PC-9 (cell line): ENCODE data around the gene GSTM1. TPM values are rescaled to one million over a fixed set of nuclear protein-coding genes. Genes with fewer than 3 reads are reported as not detected.

ENCODE experiments used
- BruUV-seq: library from RNA; stranded (reverse); fragments of 400-500 nt; replicated peaks from 2 replicates; lab custom pipeline; 2021; lab: Mats Ljungman, UMichigan
- CTCF ChIA-PET: fragments of 300-600 bp; sonication (Branson Sonifier 250); formaldehyde crosslinking; loops from one replicate; lab custom pipeline; 2022; ENCODE audit warnings: antibody characterized with exemption; lab: Charles Lee
- POLR2A ChIA-PET: fragments of 300-600 bp; sonication (Branson Sonifier 250); formaldehyde crosslinking; loops from one replicate; lab custom pipeline; 2022; ENCODE audit warnings: antibody characterized with exemption; ENCODE audit not compliant: unreplicated experiment; lab: Charles Lee
- DNase-seq, 2 experiments: peaks; one replicate each; pipeline versions ENCODE4 v3.0.0 to v3.0.0-alpha.2; 2015 to 2022; ENCODE audit warnings: mixed read lengths in 1 of 2
- H2AFZ ChIP-seq: fragments of 200-600 bp; sonication (generic); 2 replicates; pipeline ENCODE4 v1.8.1; 2017; ENCODE audit warnings: antibody characterized with exemption
- H3F3A ChIP-seq: fragments of 200-600 bp; sonication (generic); 2 replicates; pipeline ENCODE4 v1.8.1; 2017; ENCODE audit warnings: antibody characterized with exemption, mild to moderate bottlenecking, low read depth; ENCODE audit not compliant: insufficient read depth
- H3K27ac ChIP-seq: fragments of 200-600 bp; sonication (generic); 2 replicates; pipeline ENCODE4 v1.6.1; 2016; ENCODE audit warnings: mixed run types
- H3K27me3 ChIP-seq: fragments of 200-600 bp; sonication (generic); 2 replicates; pipeline ENCODE4 v1.6.1; 2016; ENCODE audit warnings: low read depth, mixed run types; ENCODE audit not compliant: insufficient read depth
- H3K36me3 ChIP-seq: fragments of 200-600 bp; sonication (generic); 2 replicates; pipeline ENCODE4 v1.6.1; 2016; ENCODE audit warnings: low read depth, mixed run types
- H3K4me1 ChIP-seq: fragments of 200-600 bp; sonication (generic); replicated peaks from 2 replicates; pipeline ENCODE4 v1.6.1; 2016; ENCODE audit warnings: mixed run types; ENCODE audit not compliant: insufficient read depth
- H3K4me2 ChIP-seq: fragments of 200-600 bp; sonication (generic); 2 replicates; pipeline ENCODE4 v1.6.1; 2017; ENCODE audit warnings: mixed run types
- H3K4me3 ChIP-seq: fragments of 200-600 bp; sonication (generic); 2 replicates; pipeline ENCODE4 v1.6.1; 2016; ENCODE audit warnings: mixed run types
- H3K79me2 ChIP-seq: fragments of 200-600 bp; sonication (generic); 2 replicates; pipeline ENCODE4 v1.6.1; 2017; ENCODE audit warnings: low read depth, mixed run types
- H3K9me2 ChIP-seq: fragments of 200-600 bp; sonication (generic); 2 replicates; pipeline ENCODE4 v1.8.1; 2017; ENCODE audit warnings: mild to moderate bottlenecking; ENCODE audit not compliant: insufficient read depth
- H3K9me3 ChIP-seq: fragments of 200-600 bp; sonication (generic); 2 replicates; pipeline ENCODE4 v1.8.1; 2016; ENCODE audit warnings: low read depth; ENCODE audit not compliant: insufficient read depth
- H4K20me1 ChIP-seq: fragments of 200-600 bp; sonication (generic); 2 replicates; pipeline ENCODE4 v1.8.1; 2017; ENCODE audit not compliant: insufficient read depth
- EZH2 ChIP-seq: fragments of 200-600 bp; sonication (generic); IDR thresholded peaks from 2 replicates; pipeline ENCODE4 v1.8.0; 2017; ENCODE audit warnings: antibody characterized with exemption, low read depth
- intact Hi-C: fragments of 100-400 bp; cut with micrococcal nuclease; formaldehyde crosslinking; loops from one replicate; pipeline ENCODE4 v1.10.0; 2022; ENCODE audit not compliant: unreplicated experiment
- total RNA-seq: library from RNA; stranded (reverse); gene quantifications from 2 replicates; pipeline ENCODE4 v1.2.3, GENCODE V29; 2021
- TF ChIP-seq, protein P1 (sequence below): fragments of 200-600 bp; sonication (generic); conservative IDR thresholded peaks from 2 replicates; pipeline ENCODE4 v1.6.1; 2017; ENCODE audit warnings: mixed run types, antibody characterized with exemption, mild to moderate bottlenecking, moderate library complexity

Gene GSTM1
- total RNA-seq, 1 experiment from 2014 or later: not detected

DNA sequence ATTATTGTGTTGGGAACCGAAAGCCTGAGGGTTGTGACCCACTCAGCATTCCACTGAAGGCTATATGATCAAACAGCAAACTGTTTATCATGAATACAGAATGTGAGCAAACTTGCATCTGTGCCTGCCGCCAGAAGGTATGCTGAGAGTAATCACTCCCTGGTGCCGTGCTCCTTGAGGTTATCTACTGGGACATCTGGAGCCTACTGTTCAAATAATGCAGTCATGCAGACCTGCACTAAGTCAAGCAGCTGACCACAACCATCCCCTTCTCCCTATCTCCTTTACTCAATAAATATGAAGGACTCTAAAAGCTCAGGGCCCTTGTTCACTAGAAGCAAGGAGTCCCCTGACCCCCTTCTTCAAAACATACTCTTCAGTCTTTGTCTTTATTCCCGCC is 37.9 kb downstream of the GSTM1 start:
- no peak overlapping the region; the same call in 1 of the 2 replicates for H2AFZ ChIP-seq
- H3K4me3 ChIP-seq: no peak overlapping the region
- no peak overlapping the region for H3K27ac ChIP-seq
- H3K4me2 ChIP-seq: 0 out of 2 replicates have a peak overlapping the region, but pooled peaks have one; percentile 0
- no peaks in the 10 kb centered on the region for H3K27me3 ChIP-seq
- H3K9me3 ChIP-seq: peaks cover 10% of the 10 kb centered on the region; the same call in 1 of the 2 replicates
- intact Hi-C loops: no loop called here
- peaks cover 4% of the 10 kb centered on the region; the same call in 1 of the 2 replicates for H3F3A ChIP-seq
- ChIA-PET CTCF (no interaction called here), POLR2A (no interaction called here)
- TF ChIP-seq EZH2: no peak
- TF ChIP-seq, protein P1, sequence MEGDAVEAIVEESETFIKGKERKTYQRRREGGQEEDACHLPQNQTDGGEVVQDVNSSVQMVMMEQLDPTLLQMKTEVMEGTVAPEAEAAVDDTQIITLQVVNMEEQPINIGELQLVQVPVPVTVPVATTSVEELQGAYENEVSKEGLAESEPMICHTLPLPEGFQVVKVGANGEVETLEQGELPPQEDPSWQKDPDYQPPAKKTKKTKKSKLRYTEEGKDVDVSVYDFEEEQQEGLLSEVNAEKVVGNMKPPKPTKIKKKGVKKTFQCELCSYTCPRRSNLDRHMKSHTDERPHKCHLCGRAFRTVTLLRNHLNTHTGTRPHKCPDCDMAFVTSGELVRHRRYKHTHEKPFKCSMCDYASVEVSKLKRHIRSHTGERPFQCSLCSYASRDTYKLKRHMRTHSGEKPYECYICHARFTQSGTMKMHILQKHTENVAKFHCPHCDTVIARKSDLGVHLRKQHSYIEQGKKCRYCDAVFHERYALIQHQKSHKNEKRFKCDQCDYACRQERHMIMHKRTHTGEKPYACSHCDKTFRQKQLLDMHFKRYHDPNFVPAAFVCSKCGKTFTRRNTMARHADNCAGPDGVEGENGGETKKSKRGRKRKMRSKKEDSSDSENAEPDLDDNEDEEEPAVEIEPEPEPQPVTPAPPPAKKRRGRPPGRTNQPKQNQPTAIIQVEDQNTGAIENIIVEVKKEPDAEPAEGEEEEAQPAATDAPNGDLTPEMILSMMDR: no peak
- no peak for DNase-seq
- no peaks in the 10 kb centered on the region for H3K79me2 ChIP-seq
- no TSS peak for BruUV-seq
- H3K9me2 ChIP-seq: no peaks in the 10 kb centered on the region
- H3K36me3 ChIP-seq: no peaks in the 10 kb centered on the region
- H4K20me1 ChIP-seq: no peaks in the 10 kb centered on the region
- peaks cover 12% of the 10 kb centered on the region for H3K4me1 ChIP-seq

DNA sequence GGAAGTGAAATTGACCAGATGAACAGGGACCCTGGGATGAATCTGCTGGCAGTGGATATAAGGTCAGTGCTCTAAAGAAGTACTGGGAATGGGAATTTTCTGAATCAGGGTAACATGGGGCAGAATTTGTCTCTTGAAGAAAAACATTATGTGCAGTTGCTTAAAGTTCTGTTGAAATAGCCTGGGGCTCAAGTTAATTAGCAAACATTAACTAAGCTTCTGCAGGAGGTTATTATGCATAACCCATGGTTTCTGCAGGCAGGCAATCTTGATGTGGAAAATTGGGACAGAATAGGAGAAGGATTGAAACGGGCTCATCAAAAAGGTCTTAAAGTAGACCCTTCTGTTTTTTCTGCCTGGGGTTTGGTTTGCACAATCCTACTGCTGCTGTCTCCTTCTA is 38.4 kb downstream of the GSTM1 start:
- ChIA-PET CTCF (no interaction called here), POLR2A (no interaction called here)
- no peak for DNase-seq
- H3K27ac ChIP-seq: no peak overlapping the region
- peaks cover 10% of the 10 kb centered on the region; the same call in 1 of the 2 replicates for H3K9me3 ChIP-seq
- no TSS peak for BruUV-seq
- intact Hi-C loops: no loop called here
- no peaks in the 10 kb centered on the region for H3K27me3 ChIP-seq
- no peak overlapping the region for H2AFZ ChIP-seq
- H3K4me1 ChIP-seq: peaks cover 7% of the 10 kb centered on the region
- H3K36me3 ChIP-seq: no peaks in the 10 kb centered on the region
- no peaks in the 10 kb centered on the region for H3K9me2 ChIP-seq
- no peaks in the 10 kb centered on the region for H3K79me2 ChIP-seq
- H3K4me3 ChIP-seq: no peak overlapping the region
- H4K20me1 ChIP-seq: no peaks in the 10 kb centered on the region
- peaks cover 3% of the 10 kb centered on the region; the same call in 1 of the 2 replicates for H3F3A ChIP-seq
- 0 out of 2 replicates have a peak overlapping the region, but pooled peaks have one; percentile 0 for H3K4me2 ChIP-seq
- no peak for TF ChIP-seq EZH2
- TF ChIP-seq, protein P1: no peak

DNA sequence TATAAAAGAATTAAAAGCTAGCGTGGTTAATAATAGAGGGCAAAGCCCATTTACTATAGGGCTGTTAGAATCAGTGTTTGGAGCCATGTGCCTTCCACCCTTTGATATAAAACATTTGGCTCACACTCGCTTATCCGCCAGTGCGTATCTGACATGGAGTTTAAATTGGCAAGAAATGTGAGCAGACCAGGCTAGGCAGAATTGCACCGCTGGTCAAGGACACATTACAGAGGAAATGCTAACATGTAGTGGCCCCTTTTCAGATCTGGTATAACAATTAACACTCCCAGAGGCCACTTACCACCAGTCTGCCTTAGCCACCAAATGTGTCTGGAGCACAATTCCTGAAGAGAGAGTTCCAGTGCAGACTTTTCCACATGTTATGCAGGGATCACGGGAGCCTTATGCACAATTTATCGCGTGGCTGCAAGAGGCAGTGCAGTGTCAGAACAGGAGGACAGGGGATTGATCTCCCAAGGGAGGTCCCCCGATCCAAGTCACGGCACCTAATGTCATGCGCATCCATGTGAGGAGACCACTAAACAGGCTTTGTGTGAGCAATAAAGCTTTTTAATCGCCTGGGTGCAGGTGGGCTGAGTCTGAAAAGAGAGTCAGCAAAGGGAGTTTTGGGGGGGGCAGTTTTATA is 39.2 kb downstream of the GSTM1 start:
- BruUV-seq: no TSS peak
- Histone ChIP-seq H3K4me3 (no peak overlapping the region), H2AFZ (no peak overlapping the region), H3K4me1 (peaks cover 5% of the 10 kb centered on the region), H3K36me3 (no peaks in the 10 kb centered on the region), H3K27ac (no peak overlapping the region), H3K79me2 (no peaks in the 10 kb centered on the region), H3K9me3 (peaks cover 6% of the 10 kb centered on the region; the same call in 1 of the 2 replicates), H3K27me3 (no peaks in the 10 kb centered on the region), H3K4me2 (no peak overlapping the region), H3F3A (no peaks in the 10 kb centered on the region; the same call in 1 of the 2 replicates), H4K20me1 (no peaks in the 10 kb centered on the region), H3K9me2 (no peaks in the 10 kb centered on the region)
- DNase-seq: no peak
- TF ChIP-seq EZH2: no peak
- TF ChIP-seq, protein P1: no peak
- intact Hi-C loops: no loop called here
- POLR2A ChIA-PET: no interaction called here
- CTCF ChIA-PET: no interaction called here
